A673 (cell line): ENCODE measurements around the gene ZEB1. TPM values are rescaled to one million over a fixed set of nuclear protein-coding genes. Genes with fewer than 3 reads are reported as not detected.

Experiments used
- Bru-seq: library from RNA; stranded (reverse); fragments of 400-500 nt; gene quantifications from one replicate; lab custom pipeline; 2021; lab: Mats Ljungman, UMichigan
- BruChase-seq, 2 experiments: library from RNA; stranded (reverse); fragments of 400-500 nt; gene quantifications; one replicate each; lab custom pipeline; 2021; lab: Mats Ljungman, UMichigan
- BruUV-seq: library from RNA; stranded (reverse); fragments of 400-500 nt; replicated peaks from 2 replicates; lab custom pipeline; 2021; lab: Mats Ljungman, UMichigan
- CTCF ChIA-PET: fragments of 300-600 bp; sonication (Branson Sonifier 250); formaldehyde crosslinking; loops from one replicate; lab custom pipeline; 2022; ENCODE audit warnings: antibody characterized with exemption; lab: Charles Lee
- POLR2A ChIA-PET: fragments of 300-600 bp; sonication (Branson Sonifier 250); formaldehyde crosslinking; loops from one replicate; lab custom pipeline; 2022; ENCODE audit warnings: antibody characterized with exemption; ENCODE audit not compliant: low non-redundant PET; lab: Charles Lee
- DNase-seq: peaks from one replicate; pipeline ENCODE4 v3.0.0-alpha.2; 2015; ENCODE audit warnings: low spot score
- H3K27ac ChIP-seq: fragments of 200-600 bp; sonication (generic); 2 replicates; pipeline ENCODE4 v1.5.1; 2016; ENCODE audit warnings: mixed run types, low read depth, mild to moderate bottlenecking, mixed read lengths, antibody characterized with exemption, low read length; ENCODE audit not compliant: poor library complexity, severe bottlenecking
- H3K27me3 ChIP-seq: fragments of 200-600 bp; sonication (generic); replicated peaks from 2 replicates; pipeline ENCODE4 v1.6.1; 2017; ENCODE audit warnings: mixed run types, low read depth, mild to moderate bottlenecking, mixed read lengths, antibody characterized with exemption, low read length; ENCODE audit not compliant: insufficient read depth, poor library complexity
- H3K36me3 ChIP-seq: fragments of 200-600 bp; sonication (generic); 2 replicates; pipeline ENCODE4 v1.6.1; 2016; ENCODE audit warnings: mixed run types, mild to moderate bottlenecking, mixed read lengths, antibody characterized with exemption, low read length; ENCODE audit not compliant: insufficient read depth, poor library complexity, severe bottlenecking
- H3K4me1 ChIP-seq: fragments of 200-600 bp; sonication (generic); 2 replicates; pipeline ENCODE4 v1.6.1; 2017; ENCODE audit warnings: mixed run types, mild to moderate bottlenecking, mixed read lengths, antibody characterized with exemption, low read length; ENCODE audit not compliant: insufficient read depth, poor library complexity, severe bottlenecking
- H3K4me3 ChIP-seq: fragments of 200-600 bp; sonication (generic); 2 replicates; pipeline ENCODE4 v1.5.1; 2016; ENCODE audit warnings: low read depth, mixed run types, mild to moderate bottlenecking, mixed read lengths, low read length; ENCODE audit not compliant: poor library complexity, severe bottlenecking
- H3K9me3 ChIP-seq: fragments of 200-600 bp; sonication (generic); 2 replicates; pipeline ENCODE4 v1.6.1; 2016; ENCODE audit warnings: mixed run types, low read depth, mild to moderate bottlenecking, mixed read lengths, antibody characterized with exemption, low read length; ENCODE audit not compliant: poor library complexity, severe bottlenecking
- CTCF ChIP-seq: fragments of 300-800, 200-600 bp; sonication (generic); conservative IDR thresholded peaks from 2 replicates; pipeline ENCODE4 v1.5.1; 2017; ENCODE audit warnings: low read depth, mild to moderate bottlenecking, antibody characterized with exemption, low read length, moderate library complexity, mixed read lengths
- EZH2 ChIP-seq: fragments of 200-600 bp; sonication (generic); IDR thresholded peaks from 2 replicates; pipeline ENCODE4 v1.6.1; 2017; ENCODE audit warnings: borderline replicate concordance, low read depth, mild to moderate bottlenecking, mixed read lengths, antibody characterized with exemption, low read length; ENCODE audit not compliant: poor library complexity, severe bottlenecking
- intact Hi-C: fragments of 100-400 bp; cut with micrococcal nuclease; formaldehyde crosslinking; loops from one replicate; pipeline ENCODE4 v1.10.0; 2022; ENCODE audit not compliant: unreplicated experiment
- long read RNA-seq: library from polyadenylated mRNA; stranded (forward); transcript quantifications from one replicate; pipeline ENCODE4 v2.0.0, GENCODE V29; 2022
- total RNA-seq: library from RNA; stranded (reverse); gene quantifications from 2 replicates; pipeline ENCODE4 v1.2.3, GENCODE V29; 2021

Gene ZEB1
- 8.3 and 10.3 TPM in 2 replicates for total RNA-seq
- Bru-seq, nascent RNA, result percentile 61 among the genes with signal in this experiment
- percentile 59 among the genes with signal in this experiment for BruChase-seq, experiment 1, labeled RNA remaining after a 2-hour chase
- percentile 47 among the genes with signal in this experiment for BruChase-seq, experiment 2, labeled RNA remaining after a 6-hour chase
- long read RNA-seq, full-length matches to known transcripts, result 13 of 18 reads
- long read RNA-seq, partial matches to known transcripts, result 4 of 18 reads
- long read RNA-seq, other reads (novel, unspliced or antisense), result 1 of 18 reads

GRCh38 chr10:31318854-31319601 lies at the start of gene ZEB1:
TSS of gene ZEB1 (plus strand) at chr10:31319216. CDS start at chr10:31319235, 19 bp downstream.
- POLR2A ChIA-PET, result no interaction called here

GRCh38 chr10:31270954-31271353 lies 48.1 kb upstream of the ZEB1 start:
- H3K9me3 ChIP-seq, result no peaks in the 10 kb centered on the region
- POLR2A ChIA-PET, result no interaction called here
- no peak overlapping the region for H3K27ac ChIP-seq
- TF ChIP-seq CTCF (no peak), EZH2 (no peak)
- no peak overlapping the region for H3K4me3 ChIP-seq
- no peaks in the 10 kb centered on the region for H3K36me3 ChIP-seq
- H3K4me1 ChIP-seq, result no peaks in the 10 kb centered on the region
- H3K27me3 ChIP-seq, result no peaks in the 10 kb centered on the region
- DNase-seq, result no peak
- no TSS peak for BruUV-seq
- intact Hi-C loops, result no loop called here
- CTCF ChIA-PET, result no interaction called here

More at GRCh38 chr10:31318854-31319601, at the start of gene ZEB1:
- Histone ChIP-seq H3K9me3 (no peaks in the 10 kb centered on the region), H3K27me3 (peaks cover 43% of the 10 kb centered on the region), H3K36me3 (no peaks in the 10 kb centered on the region), H3K4me1 (peaks cover 15% of the 10 kb centered on the region), H3K4me3 (peak within 1 kb of the TSS; percentile 68), H3K27ac (peak within 1 kb of the TSS; percentile 21)
- DNase-seq, result peak; percentile 86
- no TSS peak for BruUV-seq
- TF ChIP-seq CTCF (0 out of 2 replicates have a peak, but pooled peaks have one; percentile 22), EZH2 (no peak)
- CTCF ChIA-PET, result no interaction called here
- intact Hi-C loops, result loop anchor here (5.0 kb wide), 1 partner anchor 237 kb away; no protein-coding TSS in a partner anchor

- TF ChIP-seq EZH2 (no peak), CTCF (no peak)
- Histone ChIP-seq H3K27me3 (no peaks in the 10 kb centered on the region), H3K9me3 (no peaks in the 10 kb centered on the region), H3K27ac (no peak overlapping the region), H3K36me3 (no peaks in the 10 kb centered on the region), H3K4me1 (no peaks in the 10 kb centered on the region), H3K4me3 (no peak overlapping the region)
- intact Hi-C loops, result no loop called here
- no TSS peak for BruUV-seq
- CTCF ChIA-PET, result no interaction called here
- no peak for DNase-seq
- POLR2A ChIA-PET, result no interaction called here
Measured at GRCh38 chr10:31272841-31273240, 46.2 kb upstream of the ZEB1 start.
